ENCODE data around the gene DOLK. TPM values are rescaled to one million over a fixed set of nuclear protein-coding genes. Genes with fewer than 3 reads are reported as not detected.

Gene DOLK
- total RNA-seq, 2 donors from 2014 or later, result 10.6 to 17.6 TPM

DNA sequence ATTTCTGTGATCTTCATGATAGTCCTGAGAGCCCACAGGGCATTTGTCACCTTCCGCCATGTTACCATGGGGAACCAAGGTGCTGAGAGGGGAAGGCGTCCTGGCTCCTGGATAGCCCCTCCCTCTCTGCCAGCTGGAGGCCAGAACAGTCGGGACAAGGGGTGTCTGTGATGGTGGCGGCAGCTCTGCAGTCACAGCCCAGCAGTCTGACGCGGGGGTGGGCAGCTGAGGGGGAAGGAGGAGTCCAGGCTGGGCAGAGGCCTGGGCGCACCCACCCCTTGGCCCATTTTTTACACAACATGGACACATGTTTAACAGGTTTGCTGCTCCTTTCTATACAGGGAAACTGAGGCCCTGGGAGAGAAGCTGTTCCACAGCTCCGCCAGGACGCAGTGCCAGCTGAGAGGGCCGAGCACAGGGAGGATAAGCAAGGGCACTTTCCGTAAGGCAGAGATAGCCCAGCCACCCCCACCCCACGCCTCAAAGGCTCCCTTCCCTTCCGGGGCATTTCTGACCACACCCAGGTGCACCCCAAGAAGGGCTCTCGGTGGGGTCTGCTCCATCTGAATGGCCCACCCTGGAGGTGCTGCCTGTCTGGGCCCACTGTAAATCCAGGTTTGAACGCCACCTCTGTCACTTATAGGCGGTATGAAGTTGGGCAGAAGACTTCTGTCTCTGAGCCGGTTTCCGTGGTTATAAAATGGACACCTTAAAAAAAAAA lies 48.4 kb downstream of the DOLK start:
- DNase-seq (ENCODE audit: low spot score) (no peak), ATAC-seq (ENCODE audit: insufficient number of reproducible peaks, low FRiP score, low read depth) (no peak)
- peaks cover 24 to 57% of the 10 kb centered on the region in 2 donors for H3K4me1 ChIP-seq (ENCODE audit: control insufficient read depth in 1 of 2, low read depth in 2 of 2)
- TF ChIP-seq, protein P1, sequence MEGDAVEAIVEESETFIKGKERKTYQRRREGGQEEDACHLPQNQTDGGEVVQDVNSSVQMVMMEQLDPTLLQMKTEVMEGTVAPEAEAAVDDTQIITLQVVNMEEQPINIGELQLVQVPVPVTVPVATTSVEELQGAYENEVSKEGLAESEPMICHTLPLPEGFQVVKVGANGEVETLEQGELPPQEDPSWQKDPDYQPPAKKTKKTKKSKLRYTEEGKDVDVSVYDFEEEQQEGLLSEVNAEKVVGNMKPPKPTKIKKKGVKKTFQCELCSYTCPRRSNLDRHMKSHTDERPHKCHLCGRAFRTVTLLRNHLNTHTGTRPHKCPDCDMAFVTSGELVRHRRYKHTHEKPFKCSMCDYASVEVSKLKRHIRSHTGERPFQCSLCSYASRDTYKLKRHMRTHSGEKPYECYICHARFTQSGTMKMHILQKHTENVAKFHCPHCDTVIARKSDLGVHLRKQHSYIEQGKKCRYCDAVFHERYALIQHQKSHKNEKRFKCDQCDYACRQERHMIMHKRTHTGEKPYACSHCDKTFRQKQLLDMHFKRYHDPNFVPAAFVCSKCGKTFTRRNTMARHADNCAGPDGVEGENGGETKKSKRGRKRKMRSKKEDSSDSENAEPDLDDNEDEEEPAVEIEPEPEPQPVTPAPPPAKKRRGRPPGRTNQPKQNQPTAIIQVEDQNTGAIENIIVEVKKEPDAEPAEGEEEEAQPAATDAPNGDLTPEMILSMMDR (IDR thresholded peaks at IDR 0.05), result no peak
- peaks cover 39% of the 10 kb centered on the region for H3K36me3 ChIP-seq
- H3K27me3 ChIP-seq (replicated peaks; ENCODE audit: insufficient read depth), result no peaks in the 10 kb centered on the region
- no peak overlapping the region for H3K4me3 ChIP-seq
- H3K27ac ChIP-seq, result peak overlapping the region; percentile 87 to 89
- H3K9me3 ChIP-seq, result no peaks in the 10 kb centered on the region

DNA sequence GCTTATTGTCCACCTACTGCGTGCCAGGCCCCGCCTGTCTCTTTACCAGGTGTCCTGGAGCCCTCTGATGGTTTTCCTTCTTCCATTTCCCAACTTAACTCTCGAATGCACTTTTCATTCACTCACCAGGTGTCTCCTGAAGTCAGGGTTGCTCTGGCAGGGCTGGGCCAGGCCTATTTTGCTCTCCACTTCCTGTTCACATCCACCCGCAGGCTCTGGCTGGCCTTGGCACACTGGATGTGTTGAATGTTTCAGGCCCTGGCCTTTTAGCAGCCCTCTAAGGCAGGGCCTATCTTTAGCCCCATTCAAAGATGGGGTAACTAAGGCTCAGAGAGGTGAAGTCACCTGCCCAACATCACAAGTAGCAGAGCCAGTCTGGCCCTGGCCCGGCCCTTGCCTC lies 49.0 kb downstream of the DOLK start:
- H3K4me3 ChIP-seq, result no peak overlapping the region
- peaks cover 22 to 57% of the 10 kb centered on the region in 2 donors for H3K4me1 ChIP-seq (ENCODE audit: control insufficient read depth in 1 of 2, low read depth in 2 of 2)
- H3K27me3 ChIP-seq (replicated peaks; ENCODE audit: insufficient read depth), result no peaks in the 10 kb centered on the region
- no peak for ATAC-seq (ENCODE audit: insufficient number of reproducible peaks, low FRiP score, low read depth)
- TF ChIP-seq, protein P1 (IDR thresholded peaks at IDR 0.05), result no peak
- peaks cover 43% of the 10 kb centered on the region for H3K36me3 ChIP-seq
- peak overlapping the region; percentile 56 to 87 for H3K27ac ChIP-seq
- no peak for DNase-seq (ENCODE audit: low spot score)
- no peaks in the 10 kb centered on the region for H3K9me3 ChIP-seq

DNA sequence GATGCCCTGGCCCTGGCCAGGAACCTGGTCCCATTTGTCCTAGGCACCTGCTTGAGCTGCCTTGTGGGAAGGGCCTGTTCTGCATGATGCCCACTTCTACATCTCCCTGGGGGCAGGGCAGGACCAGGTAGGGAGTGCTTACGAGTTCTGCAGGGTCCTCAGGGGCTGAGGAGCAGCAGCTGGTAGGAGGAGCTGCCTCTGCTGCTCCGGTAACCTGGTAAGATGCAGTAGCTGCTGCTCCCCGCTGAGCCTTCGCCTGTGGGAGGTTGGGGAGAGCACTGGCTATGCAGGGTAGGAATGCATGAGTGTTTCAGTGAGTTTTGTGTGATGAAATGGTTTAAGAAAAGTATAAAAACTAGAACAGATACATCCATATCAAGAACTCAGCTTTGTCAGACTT lies 51.8 kb downstream of the DOLK start:
- TF ChIP-seq, protein P1 (IDR thresholded peaks at IDR 0.05), result no peak
- H3K27ac ChIP-seq, result peak overlapping the region in 1 of 2 donors; percentile 27
- no peaks in the 10 kb centered on the region for H3K9me3 ChIP-seq
- H3K4me3 ChIP-seq, result no peak overlapping the region
- peaks cover 47% of the 10 kb centered on the region for H3K36me3 ChIP-seq
- DNase-seq (ENCODE audit: low spot score), result no peak
- H3K4me1 ChIP-seq (ENCODE audit: control insufficient read depth in 1 of 2, low read depth in 2 of 2), result peaks cover 19 to 56% of the 10 kb centered on the region in 2 donors
- H3K27me3 ChIP-seq (replicated peaks; ENCODE audit: insufficient read depth), result no peaks in the 10 kb centered on the region
- no peak for ATAC-seq (ENCODE audit: insufficient number of reproducible peaks, low FRiP score, low read depth)

Other genes with a start within 250 kb of the DOLK start
- gene PKN3, start 245.1 kb downstream of the DOLK start, total RNA-seq, result 1 to 10 TPM; 4.4 to 4.7 TPM
- 10 to 100 TPM; 37.0 to 70.3 TPM for gene ZDHHC12, start 223.5 kb downstream of the DOLK start, total RNA-seq
- gene ZER1, start 175.7 kb downstream of the DOLK start, total RNA-seq, result 10 to 100 TPM; 42.5 to 65.4 TPM
- gene TBC1D13, start 160.3 kb downstream of the DOLK start, total RNA-seq, result 10 to 100 TPM; 15.6 to 25.7 TPM
- gene ENDOG, start 129.1 kb downstream of the DOLK start, total RNA-seq, result 10 to 100 TPM; 21.2 to 26.4 TPM
- gene SPOUT1, start 117.8 kb downstream of the DOLK start, total RNA-seq, result 10 to 100 TPM; 18.2 to 38.6 TPM
- 10 to 100 TPM in 1 of 2 donors, 1 to 10 TPM in 1; 5.4 to 14.2 TPM for gene KYAT1, start 65.7 kb downstream of the DOLK start, total RNA-seq
- gene LRRC8A, start 65.5 kb downstream of the DOLK start, total RNA-seq, result 100 to 1,000 TPM; 125 to 161 TPM
- gene PHYHD1, start 26.6 kb downstream of the DOLK start, total RNA-seq, result 10 to 100 TPM; 21.1 to 36.3 TPM
- gene NUP188, start 96 bp upstream of the DOLK start, total RNA-seq, result 100 to 1,000 TPM in 1 of 2 donors, 10 to 100 TPM in 1; 75.7 to 106 TPM
- 100 to 1,000 TPM; 101 to 184 TPM for gene SH3GLB2, start 80.7 kb upstream of the DOLK start, total RNA-seq
- 10 to 100 TPM; 30.3 to 31.3 TPM for gene MIGA2, start 89.0 kb upstream of the DOLK start, total RNA-seq
- 1 to 10 TPM; 3.4 to 9.7 TPM for gene DOLPP1, start 133.5 kb upstream of the DOLK start, total RNA-seq
- gene CRAT, start 163.2 kb upstream of the DOLK start, total RNA-seq, result 100 to 1,000 TPM in 1 of 2 donors, 10 to 100 TPM in 1; 57.8 to 102 TPM
- 10 to 100 TPM; 72.2 to 93.3 TPM for gene PTPA, start 163.8 kb upstream of the DOLK start, total RNA-seq
- 10 to 100 TPM; 65.4 to 81.2 TPM for gene IER5L, start 230.7 kb upstream of the DOLK start, total RNA-seq

Measured in thoracic aorta (tissue), 2 donors.